HepG2 (cell line): ENCODE data around the gene JADE2. TPM values are rescaled to one million over a fixed set of nuclear protein-coding genes. Genes with fewer than 3 reads are reported as not detected.

Experiments
- ATAC-seq: fragments of 200-7000 bp; cut with Tn5 transposase; 3 replicates; pipeline ENCODE4 v1.9.1; 2020; ENCODE audit warnings: mild to moderate bottlenecking, moderate library complexity
- BruUV-seq: library from RNA; stranded (reverse); fragments of 400-500 nt; replicated peaks from 2 replicates; lab custom pipeline; 2021; lab: Mats Ljungman, UMichigan
- CTCF ChIA-PET: fragments of 300-600 bp; formaldehyde crosslinking; extraction: SDS; loops from one replicate; lab custom pipeline; 2021; ENCODE audit warnings: low total read pairs, inconsistent platforms, low intra/inter-chr PET ratio; lab: Yijun Ruan, JAX
- POLR2A ChIA-PET: fragments of 350-600 bp; sonication (Branson Sonifier 250); formaldehyde crosslinking; loops from one replicate; lab custom pipeline; 2020; ENCODE audit warnings: antibody characterized with exemption, inconsistent platforms; lab: Yijun Ruan, JAX
- DNase-seq: peaks from one replicate; pipeline ENCODE4 v3.0.0-alpha.2; 2015; ENCODE audit warnings: low spot score
- FAIRE-seq: peaks from 3 replicates; lab custom pipeline; 2011; peaks lifted over from hg19 to GRCh38; lab: Jason Lieb, UNC
- H2AFZ ChIP-seq: one replicate; pipeline ENCODE4 v1.6.1; 2011; ENCODE audit warnings: low read length, inconsistent platforms
- H3K27ac ChIP-seq: fragments of 300-600 bp; 3 replicates; pipeline ENCODE4 v1.8.0; 2011; ENCODE audit warnings: mixed run types, mild to moderate bottlenecking, mixed read lengths, low read length, inconsistent platforms; ENCODE audit not compliant: insufficient read depth; ENCODE audit errors: extremely low read length
- H3K27me3 ChIP-seq, 2 experiments: fragments of 200-600 bp in 1 of 2; 2 replicates in 1 of 2; 3 replicates in 1 of 2; pipeline versions ENCODE4 v1.6.0 to v1.8.0; 2011; ENCODE audit warnings: low read length in 2 of 2, mild to moderate bottlenecking in 2 of 2, moderate library complexity in 2 of 2, inconsistent platforms in 1 of 2; ENCODE audit not compliant: insufficient read depth in 2 of 2, control insufficient read depth in 1 of 2
- H3K36me3 ChIP-seq, 2 experiments: fragments of 200-600 bp in 1 of 2; replicated peaks in 1 of 2; 2 replicates in 1 of 2; 3 replicates in 1 of 2; pipeline versions ENCODE4 v1.5.1 to v1.8.0; 2011; ENCODE audit warnings: low read length in 2 of 2, inconsistent platforms in 1 of 2; ENCODE audit not compliant: insufficient read depth in 2 of 2, control insufficient read depth in 1 of 2
- H3K4me1 ChIP-seq: 2 replicates; pipeline ENCODE4 v1.5.1; 2012; ENCODE audit warnings: low read length, inconsistent platforms; ENCODE audit not compliant: insufficient read depth
- H3K4me2 ChIP-seq: 2 replicates; pipeline ENCODE4 v1.6.0; 2011; ENCODE audit warnings: low read depth, low read length, inconsistent platforms
- H3K4me3 ChIP-seq, 3 experiments: fragments of 200-600 bp in 1 of 3; sonication (generic), shearing (Covaris generic) in 1 of 3; replicated peaks in 1 of 3; 2 replicates each; pipeline ENCODE4 v1.5.1; 2011 to 2016; ENCODE audit warnings: low read length in 3 of 3, inconsistent platforms in 2 of 3, low read depth in 2 of 3, mild to moderate bottlenecking in 2 of 3, control low read depth in 1 of 3, mixed read lengths in 1 of 3; ENCODE audit not compliant: insufficient read depth in 1 of 3
- H3K79me2 ChIP-seq: one replicate; pipeline ENCODE4 v1.6.1; 2011; ENCODE audit warnings: low read length, inconsistent platforms; ENCODE audit not compliant: insufficient read depth
- H3K9ac ChIP-seq: 2 replicates; pipeline ENCODE4 v1.6.0; 2011; ENCODE audit warnings: mild to moderate bottlenecking, low read depth, low read length, inconsistent platforms; ENCODE audit not compliant: insufficient read depth
- H3K9me3 ChIP-seq: 2 replicates; pipeline ENCODE4 v1.5.1; 2012; ENCODE audit warnings: mild to moderate bottlenecking, low read length
- H4K20me1 ChIP-seq: 2 replicates; pipeline ENCODE4 v1.6.0; 2011; ENCODE audit warnings: inconsistent platforms, mild to moderate bottlenecking, low read length, moderate library complexity; ENCODE audit not compliant: insufficient read depth
- CBX1 ChIP-seq: IDR thresholded peaks from one replicate; pipeline ENCODE4 v1.6.1; 2016; ENCODE audit warnings: antibody characterized with exemption, low read depth
- JARID2 ChIP-seq: sonication (generic); formaldehyde crosslinking; IDR thresholded peaks from 2 replicates; pipeline ENCODE4 v1.8.1; 2023; ENCODE audit warnings: missing genetic modification reagents, inconsistent platforms; ENCODE audit not compliant: insufficient replicate concordance
- KAT8 ChIP-seq: IDR thresholded peaks from 2 replicates; pipeline ENCODE4 v1.6.1; 2016; ENCODE audit warnings: missing genetic modification reagents, missing compliant biosample characterization
- TGIF2 ChIP-seq: IDR thresholded peaks from 2 replicates; pipeline ENCODE4 v1.6.1; 2016; ENCODE audit warnings: control low read depth, missing compliant biosample characterization
- ZBTB26 ChIP-seq: IDR thresholded peaks from 2 replicates; pipeline ENCODE4 v1.6.1; 2016; ENCODE audit warnings: missing compliant biosample characterization, missing genetic modification reagents, borderline replicate concordance
- ZNF557 ChIP-seq: sonication (generic); formaldehyde crosslinking; IDR thresholded peaks from 2 replicates; pipeline ENCODE4 v1.4.0; 2020; ENCODE audit warnings: missing genetic modification reagents
- ZSCAN31 ChIP-seq: sonication (generic); formaldehyde crosslinking; IDR thresholded peaks from 2 replicates; pipeline ENCODE4 v1.5.0; 2020; ENCODE audit warnings: low read depth, mild to moderate bottlenecking, missing genetic modification reagents
- WGBS: methylation state at CpG from one replicate; pipeline ENCODE4 v1.1.6; 2017; ENCODE audit warnings: low lambda C conversion rate; 5-methylcytosine and 5-hydroxymethylcytosine counted together
- in situ Hi-C: cut with HindIII; loops from 2 replicates; pipeline ENCODE4 v1.10.0; 2017; ENCODE audit warnings: low pct_unique_long_range_greater_than_20kb; ENCODE audit not compliant: extremely low pct_ligation_motif_present
- intact Hi-C: fragments of 100-400 bp; cut with micrococcal nuclease; formaldehyde crosslinking; loops from one replicate; pipeline ENCODE4 v1.10.0; 2022; ENCODE audit not compliant: unreplicated experiment
- polyA plus RNA-seq, 8 experiments: library from polyadenylated mRNA; depleted of rRNA in 3 of 8; stranded (reverse) in 7 of 8; unstranded in 1 of 8; fragments of >200 nt; fragmentation: Illumina TruSeq in 4 of 8; extraction: Trizol in 4 of 8; gene quantifications; 2 replicates each; pipeline versions ENCODE4 v1.2.1 to v1.2.3, GENCODE V29; 2011 to 2016; ENCODE audit warnings: low read depth in 4 of 8, missing spikeins in 1 of 8, mixed read lengths in 1 of 8; ENCODE audit not compliant: insufficient read depth in 1 of 8
- total RNA-seq, 5 experiments: library from RNA; depleted of rRNA; stranded (reverse); fragments of >200 nt; fragmentation: Illumina TruSeq; extraction: Trizol; gene quantifications; 2 replicates each; pipeline ENCODE4 v1.2.3, GENCODE V29; 2016; ENCODE audit warnings: low read depth in 1 of 5
- TF ChIP-seq, protein P1 (sequence below): IDR thresholded peaks from 2 replicates; pipeline ENCODE4 v1.6.1; 2016; ENCODE audit warnings: missing genetic modification reagents, missing compliant biosample characterization
- TF ChIP-seq, protein P2 (sequence below): sonication (generic); formaldehyde crosslinking; IDR thresholded peaks from 2 replicates; pipeline ENCODE4 v1.4.0; 2020; ENCODE audit warnings: missing genetic modification reagents

The JADE2 gene
- total and polyA plus RNA-seq, 2 of the 13 experiments (the other 11 are each of a cell fraction or from before 2014, with no cell fraction given) = 7.5 to 15.1 TPM

- no peak for TF ChIP-seq ZBTB26 (CRISPR knock-in tag)
These were observed 83.9 kb downstream of the JADE2 start (continued) for GRCh38 chr5:134609232-134609851.

- H3K9ac ChIP-seq = no peak overlapping the region
- no peaks in the 10 kb centered on the region for H3K79me2 ChIP-seq
- no peak overlapping the region for H2AFZ ChIP-seq
- ChIA-PET CTCF (no interaction called here), POLR2A (interaction anchor here (1.6 kb wide), 1 partner anchor 24 kb away, joined by 3 read pairs; no protein-coding TSS in a partner anchor)
- no peaks in the 10 kb centered on the region for H3K27me3 ChIP-seq
- peaks cover 12% of the 10 kb centered on the region; the same call in 1 of the 2 replicates for H3K4me1 ChIP-seq
- H4K20me1 ChIP-seq = no peaks in the 10 kb centered on the region
- no TSS peak for BruUV-seq
- no peaks in the 10 kb centered on the region for H3K9me3 ChIP-seq
- intact Hi-C loops = no loop called here
- DNase-seq (no peak), ATAC-seq (no peak), FAIRE-seq (no peak)
- in situ Hi-C loops = no loop called here
- H3K36me3 ChIP-seq = peaks cover 11 to 64% of the 10 kb centered on the region in 2 experiments
- H3K4me3 ChIP-seq = no peak overlapping the region
- TF ChIP-seq TGIF2 (CRISPR knock-in tag) = no peak
- no peak for TF ChIP-seq ZSCAN31 (CRISPR knock-in tag)
- no peak for TF ChIP-seq CBX1
- H3K27ac ChIP-seq = no peak overlapping the region
- no peak overlapping the region for H3K4me2 ChIP-seq
These were observed 85.3 kb downstream of the JADE2 start for GRCh38 chr5:134610725-134611124.

GRCh38 chr5:134611515-134611914 lies 86.0 kb downstream of the JADE2 start:
- DNase-seq (no peak), FAIRE-seq (no peak), ATAC-seq (no peak)
- Histone ChIP-seq H3K79me2 (no peaks in the 10 kb centered on the region), H3K27ac (no peak overlapping the region), H2AFZ (no peak overlapping the region), H3K27me3 (no peaks in the 10 kb centered on the region), H3K4me3 (no peak overlapping the region), H3K36me3 (peaks cover 11 to 57% of the 10 kb centered on the region in 2 experiments), H3K9ac (no peak overlapping the region), H3K4me1 (peaks cover 12% of the 10 kb centered on the region; the same call in 1 of the 2 replicates), H3K4me2 (no peak overlapping the region), H3K9me3 (no peaks in the 10 kb centered on the region), H4K20me1 (no peaks in the 10 kb centered on the region)
- no TSS peak for BruUV-seq
- intact Hi-C loops = no loop called here
- in situ Hi-C loops = no loop called here
- POLR2A ChIA-PET = no interaction called here
- CTCF ChIA-PET = no interaction called here
- WGBS = 98% methylated on average over 4 of the region's 4 CpGs
- no peak for TF ChIP-seq KAT8 (CRISPR knock-in tag)
- no peak for TF ChIP-seq JARID2 (CRISPR knock-in tag)
- TF ChIP-seq, protein P1, sequence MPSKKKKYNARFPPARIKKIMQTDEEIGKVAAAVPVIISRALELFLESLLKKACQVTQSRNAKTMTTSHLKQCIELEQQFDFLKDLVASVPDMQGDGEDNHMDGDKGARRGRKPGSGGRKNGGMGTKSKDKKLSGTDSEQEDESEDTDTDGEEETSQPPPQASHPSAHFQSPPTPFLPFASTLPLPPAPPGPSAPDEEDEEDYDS = no peak
- TF ChIP-seq, protein P2, sequence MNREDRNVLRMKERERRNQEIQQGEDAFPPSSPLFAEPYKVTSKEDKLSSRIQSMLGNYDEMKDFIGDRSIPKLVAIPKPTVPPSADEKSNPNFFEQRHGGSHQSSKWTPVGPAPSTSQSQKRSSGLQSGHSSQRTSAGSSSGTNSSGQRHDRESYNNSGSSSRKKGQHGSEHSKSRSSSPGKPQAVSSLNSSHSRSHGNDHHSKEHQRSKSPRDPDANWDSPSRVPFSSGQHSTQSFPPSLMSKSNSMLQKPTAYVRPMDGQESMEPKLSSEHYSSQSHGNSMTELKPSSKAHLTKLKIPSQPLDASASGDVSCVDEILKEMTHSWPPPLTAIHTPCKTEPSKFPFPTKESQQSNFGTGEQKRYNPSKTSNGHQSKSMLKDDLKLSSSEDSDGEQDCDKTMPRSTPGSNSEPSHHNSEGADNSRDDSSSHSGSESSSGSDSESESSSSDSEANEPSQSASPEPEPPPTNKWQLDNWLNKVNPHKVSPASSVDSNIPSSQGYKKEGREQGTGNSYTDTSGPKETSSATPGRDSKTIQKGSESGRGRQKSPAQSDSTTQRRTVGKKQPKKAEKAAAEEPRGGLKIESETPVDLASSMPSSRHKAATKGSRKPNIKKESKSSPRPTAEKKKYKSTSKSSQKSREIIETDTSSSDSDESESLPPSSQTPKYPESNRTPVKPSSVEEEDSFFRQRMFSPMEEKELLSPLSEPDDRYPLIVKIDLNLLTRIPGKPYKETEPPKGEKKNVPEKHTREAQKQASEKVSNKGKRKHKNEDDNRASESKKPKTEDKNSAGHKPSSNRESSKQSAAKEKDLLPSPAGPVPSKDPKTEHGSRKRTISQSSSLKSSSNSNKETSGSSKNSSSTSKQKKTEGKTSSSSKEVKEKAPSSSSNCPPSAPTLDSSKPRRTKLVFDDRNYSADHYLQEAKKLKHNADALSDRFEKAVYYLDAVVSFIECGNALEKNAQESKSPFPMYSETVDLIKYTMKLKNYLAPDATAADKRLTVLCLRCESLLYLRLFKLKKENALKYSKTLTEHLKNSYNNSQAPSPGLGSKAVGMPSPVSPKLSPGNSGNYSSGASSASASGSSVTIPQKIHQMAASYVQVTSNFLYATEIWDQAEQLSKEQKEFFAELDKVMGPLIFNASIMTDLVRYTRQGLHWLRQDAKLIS (CRISPR knock-in tag) = no peak
- TF ChIP-seq ZNF557 (CRISPR knock-in tag) = no peak
